NCI-H128 (cell line): ENCODE data around the gene TGFA.

Experiments used
- DNase-seq: peaks from one replicate; lab custom pipeline; 2025; ENCODE audit not compliant: unreplicated experiment; lab: John Stamatoyannopoulos, UW

The TGFA gene

DNA sequence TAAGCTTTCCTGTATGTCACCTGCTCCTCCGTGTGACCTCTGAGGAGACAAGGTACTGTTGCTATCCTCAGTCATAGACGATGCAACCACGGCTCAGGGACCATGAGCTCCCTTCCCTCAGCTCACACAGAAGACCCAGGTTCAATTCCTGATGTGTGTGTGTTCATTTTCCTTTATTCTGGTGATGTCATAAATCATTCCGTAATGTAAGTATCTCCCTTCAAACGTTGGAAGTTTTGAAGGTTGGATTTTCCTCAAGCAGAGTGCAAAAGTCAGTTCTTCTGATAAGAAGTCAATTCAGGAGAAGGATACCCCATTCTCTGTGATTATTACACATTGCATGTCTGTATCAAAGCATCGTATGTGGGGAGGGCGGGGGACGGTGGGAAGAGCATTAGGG is 132.9 kb downstream of the TGFA start:
- no peak for DNase-seq

DNA sequence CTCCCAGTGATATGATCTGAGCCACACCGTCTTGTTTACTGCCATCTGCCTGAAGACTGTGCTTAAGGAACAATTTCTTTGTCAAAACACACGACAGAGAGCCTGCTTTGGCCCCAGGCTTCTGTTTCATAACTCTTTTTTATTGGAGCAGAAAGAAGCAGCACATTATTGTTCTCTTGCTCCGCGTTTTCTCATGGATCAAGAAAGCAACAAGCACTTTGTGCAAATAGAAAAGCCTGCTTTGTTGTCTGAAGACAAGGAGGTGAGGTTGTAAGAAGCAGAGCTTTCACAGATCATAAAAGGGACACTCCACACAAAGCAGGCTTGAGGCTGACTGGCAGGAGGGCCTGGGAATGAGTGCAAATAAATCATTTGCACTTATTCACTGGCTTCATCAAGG is 133.5 kb downstream of the TGFA start:
- DNase-seq = no peak

DNA sequence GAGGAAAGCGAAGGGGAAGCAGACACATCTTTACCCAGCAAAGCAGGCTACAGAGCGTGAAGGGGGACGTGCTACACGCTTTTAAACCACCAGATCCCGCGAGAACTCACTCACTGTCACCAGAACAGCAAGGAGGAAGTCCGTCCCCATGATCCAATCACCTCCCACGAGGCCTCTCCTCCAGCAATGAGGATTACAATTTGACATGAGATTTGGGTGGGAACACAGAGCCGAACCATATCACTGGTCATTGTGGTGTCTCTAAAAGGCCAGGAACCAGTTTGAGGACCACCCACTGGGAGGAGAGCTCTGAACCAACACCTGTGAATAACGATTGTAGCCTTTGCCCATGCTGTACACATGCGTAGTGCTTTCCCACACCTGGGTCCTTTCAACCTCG is 135.1 kb downstream of the TGFA start:
- DNase-seq = no peak

DNA sequence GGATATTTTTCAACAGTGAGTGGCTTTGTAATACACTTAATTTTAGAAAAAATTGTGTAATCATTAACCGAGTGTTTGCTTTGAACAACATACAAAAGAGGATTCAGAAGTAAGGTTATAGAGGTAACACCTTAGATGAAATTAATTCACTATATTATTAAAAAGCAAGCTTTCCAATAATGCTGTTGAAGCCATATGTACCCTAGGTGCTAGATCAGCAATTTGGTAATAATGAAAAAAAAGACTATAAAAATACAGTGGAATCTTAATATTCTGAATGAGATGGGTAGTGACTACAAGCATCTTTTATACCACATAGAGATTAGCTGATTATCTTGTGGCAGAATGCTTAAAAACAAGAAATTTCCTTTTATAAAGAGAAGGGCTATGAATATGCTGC is 136.6 kb downstream of the TGFA start:
- DNase-seq = no peak

DNA sequence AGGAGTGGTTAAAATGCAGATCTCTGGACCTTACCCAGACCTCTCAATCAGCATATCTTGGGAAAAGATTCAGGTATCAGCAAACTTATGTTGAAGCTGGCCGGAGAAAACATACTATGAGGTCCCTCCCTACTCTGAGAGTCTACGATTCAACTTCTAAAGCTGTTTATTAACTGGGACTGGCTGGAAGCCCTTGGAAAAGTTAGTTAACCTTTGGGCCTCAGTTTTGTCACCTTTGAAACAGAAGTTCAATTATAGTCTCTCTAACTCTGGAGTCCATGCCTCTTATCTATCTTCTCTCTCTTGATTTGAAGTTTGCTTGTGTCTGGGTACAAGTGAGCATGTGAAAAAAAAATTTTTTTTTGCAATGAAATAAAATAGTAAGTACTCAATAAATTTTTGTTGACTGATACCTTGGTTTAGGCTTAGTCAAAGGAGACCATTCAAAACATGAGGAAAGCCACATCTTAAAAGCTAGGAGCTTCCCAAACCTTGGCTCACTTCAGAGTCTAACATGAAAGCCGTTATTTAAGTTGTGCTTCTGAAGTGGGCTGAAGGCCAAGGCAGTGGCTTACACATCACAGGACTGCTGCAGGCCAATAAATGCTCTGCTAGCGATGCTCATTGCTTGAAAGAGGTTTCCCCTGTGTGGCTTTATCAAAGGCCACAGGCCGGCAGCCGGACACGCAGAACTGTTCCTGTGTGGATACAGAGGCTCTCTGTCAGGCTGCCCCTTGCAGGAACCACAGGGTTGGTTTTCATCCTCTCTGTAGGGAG is 141.1 kb downstream of the TGFA start:
- DNase-seq = no peak

DNA sequence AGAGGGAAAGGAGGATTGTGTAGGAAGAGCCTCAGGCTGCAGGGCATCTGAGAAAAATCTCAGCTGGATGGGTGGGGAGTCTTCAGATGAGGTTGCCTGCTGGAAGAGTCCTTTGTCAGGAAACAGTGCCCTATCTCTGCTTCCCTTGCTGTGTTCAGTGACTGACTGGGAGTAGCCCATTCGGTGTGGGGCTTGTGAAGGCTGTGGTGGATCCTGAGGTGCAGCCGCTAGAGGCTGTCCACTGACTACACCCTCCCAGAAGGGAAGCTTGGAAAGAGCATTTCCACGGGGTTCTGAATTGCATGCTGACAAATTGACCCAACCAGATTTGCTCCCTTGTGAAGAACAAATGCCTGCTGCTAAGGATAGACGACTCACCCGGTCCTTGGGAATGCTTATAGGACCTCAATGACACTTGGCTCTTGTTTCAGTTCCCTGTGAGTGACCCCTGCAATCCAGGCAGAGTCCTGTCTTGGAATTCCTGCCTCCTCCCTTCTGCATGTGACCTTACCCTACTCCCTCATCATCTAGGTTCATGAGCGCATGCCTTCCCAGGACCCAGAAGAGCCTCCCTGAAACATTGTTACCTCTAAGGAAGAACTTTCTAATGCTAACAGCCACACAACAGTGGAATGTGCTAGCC is 142.0 kb downstream of the TGFA start:
- DNase-seq = no peak

DNA sequence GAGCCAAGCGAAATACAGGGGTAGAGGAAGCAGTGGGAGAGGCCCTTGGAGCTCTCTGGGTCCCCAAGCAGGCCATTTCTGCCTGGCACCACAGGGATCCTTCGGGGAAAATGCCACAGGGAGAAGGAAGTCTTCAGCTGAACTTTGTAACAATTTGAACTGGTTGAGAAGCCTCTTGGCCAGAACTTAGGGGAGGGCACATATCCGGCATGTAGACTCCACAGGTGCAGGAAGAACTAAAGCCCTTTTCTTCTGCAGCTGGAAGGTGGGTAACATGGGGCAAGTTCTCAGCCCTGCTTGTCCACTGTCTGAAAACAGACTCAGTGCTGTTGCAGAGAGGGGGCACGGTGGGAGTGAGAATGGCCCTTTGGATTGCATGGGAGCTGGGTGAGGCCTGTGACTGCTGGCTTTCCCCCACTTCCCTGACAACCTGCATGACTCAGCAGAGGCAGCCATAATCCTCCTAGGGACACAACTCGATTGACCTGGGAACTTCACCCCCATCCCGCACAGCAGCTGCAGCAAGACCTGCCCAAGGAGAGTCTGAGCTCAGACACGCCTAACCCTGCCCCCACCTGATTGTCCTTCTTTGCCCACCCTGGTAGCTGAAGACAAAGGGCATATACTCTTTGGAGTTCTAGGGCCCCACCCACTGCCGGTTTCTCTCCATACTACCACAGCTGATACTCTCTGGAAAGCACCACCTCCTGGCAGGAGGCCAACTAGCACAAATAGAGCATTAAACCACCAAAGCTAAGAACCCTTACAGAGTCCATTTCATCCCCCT is 150.2 kb downstream of the TGFA start:
- DNase-seq = peak; percentile 60

DNA sequence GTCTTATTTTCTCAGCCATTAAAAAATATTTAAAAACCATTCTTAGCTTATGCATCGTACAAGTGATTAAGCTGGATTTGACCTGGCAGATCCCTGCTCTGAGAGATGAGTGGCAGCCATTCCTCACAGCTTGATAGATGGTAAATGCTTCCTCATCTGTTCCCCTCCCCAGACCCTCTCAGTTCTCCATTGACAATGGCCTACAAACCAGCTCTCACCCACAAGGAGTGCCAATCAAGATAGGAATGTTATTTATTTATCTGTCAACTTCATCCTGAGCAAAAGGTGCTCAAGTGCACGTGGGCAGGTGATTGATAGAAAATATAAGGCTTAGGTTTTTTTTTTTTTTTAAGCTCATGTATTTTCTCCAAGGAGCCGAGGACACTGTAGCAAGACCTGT is 153.1 kb downstream of the TGFA start:
- DNase-seq = no peak

DNA sequence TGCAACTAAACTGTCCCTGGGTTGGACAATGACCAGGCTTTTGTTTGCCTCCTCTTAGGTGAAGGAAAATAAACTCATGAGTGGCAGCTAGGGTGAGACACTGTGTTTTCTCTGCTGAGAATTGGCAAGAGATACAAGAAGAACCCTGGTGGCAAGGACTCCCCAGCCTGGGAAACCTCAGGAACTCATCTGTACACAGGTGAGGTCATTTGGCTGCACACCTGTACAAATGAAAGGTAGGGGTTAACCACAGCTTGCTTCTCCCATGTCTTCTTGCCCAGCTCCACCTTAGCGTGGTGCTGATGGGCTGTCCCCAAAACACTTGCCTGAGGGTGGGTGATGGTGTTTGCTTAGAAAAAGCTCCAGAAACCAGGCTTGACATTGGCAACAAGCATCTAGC is 154.6 kb downstream of the TGFA start:
- DNase-seq = no peak
